G401.6 (cell line): ENCODE results near the gene C2orf66.

Experiments
- FAIRE-seq: peaks from 2 replicates; lab custom pipeline; 2012; peaks lifted over from hg19 to GRCh38; lab: Jason Lieb, UNC

The C2orf66 gene

DNA sequence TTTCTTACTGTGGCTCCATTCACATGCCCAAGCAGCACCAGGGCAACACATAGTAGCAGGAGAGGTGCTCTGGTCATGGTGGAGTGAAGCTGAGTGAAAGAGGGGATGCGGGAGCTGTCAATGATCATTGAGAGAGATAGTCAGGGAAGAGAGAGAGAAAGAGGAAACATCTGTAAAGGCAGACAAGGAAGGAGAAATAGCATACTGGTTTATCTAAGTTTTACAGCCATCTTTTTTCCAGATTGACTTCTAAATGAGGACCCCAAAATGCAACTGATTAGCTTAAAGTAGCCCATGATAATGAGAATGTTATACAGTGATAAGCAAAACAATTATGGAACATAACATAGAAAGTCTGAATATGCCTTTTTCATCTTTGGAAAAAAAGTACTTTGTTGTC is at the start of gene C2orf66:
Gene C2orf66, minus strand, starts transcription at position 96 of the 400 bp plus-strand sequence. Its CDS starts 19 bp downstream, at position 77.
- FAIRE-seq, result no peak

DNA sequence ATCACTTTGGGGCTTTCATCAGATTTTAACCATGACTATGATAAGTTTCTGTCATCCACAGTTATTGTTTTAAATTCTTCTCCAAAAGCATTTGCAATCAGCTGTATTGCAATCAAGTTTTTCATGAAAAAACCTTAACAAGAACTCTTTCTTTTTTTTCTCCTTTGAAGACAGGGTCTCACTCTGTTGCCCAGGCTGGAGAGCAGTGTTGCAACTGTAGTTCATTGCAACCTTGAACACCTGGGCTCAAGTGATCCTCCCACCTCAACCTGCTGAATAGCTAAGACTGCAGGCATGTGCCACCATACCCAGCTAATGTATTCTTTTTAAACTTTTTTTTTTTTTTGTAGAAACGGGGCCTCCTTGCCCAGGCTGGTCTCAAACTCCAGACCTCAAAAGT is 45.5 kb upstream of the C2orf66 start:
- FAIRE-seq, result no peak

DNA sequence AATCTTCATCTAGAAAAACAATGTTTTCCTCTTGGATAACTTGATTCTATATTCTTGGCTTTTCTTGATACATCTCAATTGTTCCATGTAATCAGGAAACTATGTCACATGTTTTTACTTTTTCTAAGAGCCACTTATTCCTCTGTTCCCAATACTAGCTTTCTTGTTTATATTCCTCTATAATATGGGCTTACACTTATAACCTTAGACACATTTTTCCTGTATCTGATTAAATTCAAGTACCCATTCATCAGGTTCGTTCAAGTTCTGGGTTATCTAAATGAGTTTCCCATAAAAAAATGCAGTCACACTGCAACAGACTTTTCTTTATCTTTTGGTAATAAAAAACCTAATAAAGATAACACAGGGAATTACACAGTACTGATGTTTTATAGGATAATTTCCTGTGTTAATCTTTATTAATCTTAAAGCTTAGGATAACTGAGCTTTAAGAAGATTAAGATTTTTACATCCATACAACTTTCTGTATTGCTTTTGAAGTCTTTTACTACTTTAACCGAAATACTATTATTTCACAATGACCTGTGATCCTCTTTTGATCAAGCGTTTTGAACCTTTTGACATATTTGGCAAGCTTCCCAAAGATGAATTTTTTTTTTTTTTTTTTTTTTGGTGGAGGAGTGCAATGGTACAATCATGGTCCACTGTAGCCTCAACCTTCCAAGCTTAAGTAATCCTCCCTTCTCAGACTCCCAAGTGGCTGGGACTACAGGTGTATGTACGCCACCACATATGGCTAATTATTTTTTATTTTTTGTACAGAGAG is 44.3 kb upstream of the C2orf66 start:
- FAIRE-seq, result no peak

DNA sequence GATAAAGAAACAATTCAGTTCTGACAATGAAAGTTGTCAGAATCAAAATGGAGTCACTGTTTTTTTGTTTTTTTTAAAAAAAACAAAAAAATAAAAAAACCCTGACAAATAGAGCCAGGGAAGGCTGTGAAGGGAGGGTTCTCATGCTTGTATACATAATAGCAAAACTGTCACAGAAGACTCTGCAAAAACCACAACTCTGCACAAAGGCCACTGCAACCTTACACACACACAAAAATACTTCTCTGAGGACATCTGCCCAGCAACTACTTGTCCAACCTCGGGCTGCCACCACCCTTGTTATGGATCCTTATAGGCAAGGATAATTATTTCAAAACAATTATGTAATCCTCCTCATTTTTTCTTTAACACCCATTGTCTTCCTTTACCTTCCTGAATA is 41.9 kb upstream of the C2orf66 start:
- FAIRE-seq, result no peak

DNA sequence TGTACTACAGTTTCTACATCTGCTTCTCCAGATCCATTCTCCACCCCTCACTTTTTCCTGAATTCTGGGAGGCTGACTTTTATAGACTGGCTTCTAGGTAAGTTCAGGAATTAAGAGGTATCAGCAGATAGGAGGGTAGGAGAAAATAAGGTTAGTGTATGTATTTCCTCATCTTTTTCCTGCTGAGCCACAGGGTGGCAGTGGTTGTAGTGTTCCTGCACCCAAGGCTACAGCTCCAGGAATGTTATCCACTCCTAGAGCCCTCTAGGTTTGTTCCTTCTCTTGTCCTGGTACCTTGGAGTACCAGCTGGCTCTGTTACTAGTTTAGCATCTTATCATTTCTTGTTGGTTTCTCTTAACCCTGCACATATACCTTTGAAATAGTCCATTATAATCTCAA is 40.7 kb upstream of the C2orf66 start:
- FAIRE-seq, result no peak

DNA sequence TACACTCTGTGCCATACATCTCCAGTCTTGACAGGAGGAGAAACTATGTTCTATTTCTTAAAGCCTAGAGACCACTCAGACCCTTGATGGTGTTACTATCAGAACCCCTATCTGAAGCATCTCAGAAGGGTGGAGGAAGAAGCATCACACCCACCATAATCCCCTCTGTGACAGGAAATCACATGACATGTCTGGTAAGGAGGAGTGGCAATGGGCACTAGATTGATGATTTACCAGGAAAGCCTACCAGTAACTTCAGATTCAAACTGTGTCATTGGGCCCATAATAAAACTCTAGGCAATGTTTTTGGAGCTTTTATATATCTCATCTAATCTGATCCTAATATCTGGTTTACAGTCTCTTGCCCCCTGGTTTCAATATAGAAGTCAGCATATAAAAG is 37.1 kb upstream of the C2orf66 start:
- FAIRE-seq, result no peak

DNA sequence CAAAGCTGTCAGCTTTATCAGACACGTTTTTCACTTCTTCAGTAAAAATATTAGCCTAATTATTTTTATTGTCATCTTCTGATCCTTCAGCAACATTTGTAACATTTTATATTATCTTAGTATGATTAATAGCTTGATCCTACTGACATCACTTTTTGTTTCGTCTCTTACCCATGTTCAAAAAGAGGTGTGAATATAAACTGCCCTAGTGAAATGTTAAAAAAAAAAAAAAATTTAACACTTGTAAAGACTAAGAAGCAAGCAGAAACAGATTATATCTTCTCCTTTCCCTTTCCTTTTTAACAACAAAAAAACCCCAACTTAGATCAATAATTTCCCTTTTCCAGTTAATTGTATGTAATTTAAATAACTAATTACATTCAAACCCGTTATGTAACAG is 36.2 kb upstream of the C2orf66 start:
- FAIRE-seq, result no peak

DNA sequence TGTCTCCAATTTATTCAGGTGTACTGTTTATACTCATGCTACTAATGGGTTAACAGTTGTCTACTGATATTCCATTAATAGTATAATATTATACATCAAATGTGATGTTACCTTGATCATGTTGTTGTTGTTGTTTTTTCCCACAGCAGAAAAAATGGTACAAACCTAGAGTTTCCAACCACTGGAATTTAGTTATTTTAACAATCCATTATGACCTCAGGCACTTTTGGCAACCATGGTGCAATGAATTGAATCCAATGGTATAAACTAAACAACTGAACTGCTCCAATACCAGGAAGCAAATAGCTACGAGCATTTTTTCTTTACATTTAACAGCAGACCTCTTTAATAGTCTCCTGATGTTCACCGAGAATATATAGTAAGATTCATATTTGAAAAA is 31.0 kb upstream of the C2orf66 start:
- no peak for FAIRE-seq

DNA sequence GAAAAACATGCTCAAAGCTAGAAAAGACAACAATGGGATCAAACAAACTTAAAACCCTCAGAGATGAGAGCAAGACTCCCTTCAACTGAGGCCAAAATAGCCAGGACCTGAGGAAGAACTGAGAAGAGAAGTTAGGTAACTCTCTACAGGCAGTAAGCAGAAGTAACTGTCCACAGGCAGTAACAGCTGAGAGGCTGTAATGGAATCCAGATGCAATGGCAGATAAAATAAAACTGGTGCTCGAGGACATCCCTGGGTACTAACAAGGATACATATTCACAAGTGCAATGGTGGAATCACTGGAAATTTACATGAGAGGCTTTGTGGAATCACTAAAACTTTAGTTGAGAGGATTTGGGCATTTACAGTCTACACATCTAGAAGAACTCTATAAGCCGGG is 30.4 kb upstream of the C2orf66 start:
- no peak for FAIRE-seq

DNA sequence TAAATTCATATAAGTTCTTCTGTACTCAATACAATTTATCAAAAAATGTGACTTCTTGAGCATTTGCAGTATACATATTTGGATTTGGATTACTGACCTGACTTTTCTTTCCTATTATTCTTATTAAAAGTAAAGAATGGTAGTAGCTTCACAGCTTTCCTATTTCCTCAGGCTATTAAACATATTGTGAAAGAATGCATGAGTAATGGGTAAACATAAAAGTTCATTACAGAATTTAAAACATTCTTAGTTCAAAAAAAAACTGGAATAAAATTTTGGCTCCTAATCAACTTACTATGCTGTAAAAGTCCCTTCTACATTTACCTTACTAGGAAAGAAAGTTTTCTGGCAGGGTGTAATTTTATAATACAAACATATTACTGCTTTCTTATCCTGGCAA is 27.3 kb upstream of the C2orf66 start:
- no peak for FAIRE-seq

DNA sequence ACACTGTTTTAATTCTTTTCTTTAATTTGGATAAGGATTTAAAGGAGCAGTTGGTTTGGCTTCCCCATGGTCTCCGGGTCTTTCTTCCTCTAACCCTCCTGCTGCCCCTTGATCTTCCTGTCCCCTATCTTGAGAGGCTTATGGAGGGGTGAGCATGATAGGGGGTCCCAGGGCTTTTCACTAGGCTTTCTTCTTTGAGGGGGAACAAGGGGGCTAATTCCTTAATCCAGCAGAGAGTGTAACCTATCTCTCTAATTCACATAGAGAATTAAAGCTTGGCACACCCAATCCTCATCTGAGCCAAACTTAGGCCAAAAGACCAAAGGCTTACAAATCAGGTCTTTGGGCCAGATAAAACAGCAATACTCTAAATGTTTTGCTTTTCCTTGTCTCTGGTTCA is 21.5 kb upstream of the C2orf66 start:
- no peak for FAIRE-seq

DNA sequence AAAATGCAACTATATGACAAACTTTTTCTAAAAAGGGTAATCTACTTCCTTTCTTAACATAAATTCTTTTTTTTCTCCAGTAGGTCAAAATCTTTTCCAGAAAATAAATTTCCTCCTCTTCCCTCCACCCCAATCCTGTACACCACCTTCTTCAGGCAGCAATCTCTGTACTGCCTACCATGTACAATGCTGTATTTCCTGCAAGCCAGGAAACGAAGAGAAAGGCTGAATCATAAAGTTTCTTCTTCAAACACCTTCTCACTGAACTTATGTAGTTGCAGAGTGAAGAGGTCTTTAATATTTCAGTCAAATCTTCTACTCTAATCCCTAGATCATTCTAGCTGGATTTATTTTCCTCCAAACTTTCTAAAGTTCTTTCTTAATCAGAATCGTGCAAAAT is 18.2 kb upstream of the C2orf66 start:
- no peak for FAIRE-seq

DNA sequence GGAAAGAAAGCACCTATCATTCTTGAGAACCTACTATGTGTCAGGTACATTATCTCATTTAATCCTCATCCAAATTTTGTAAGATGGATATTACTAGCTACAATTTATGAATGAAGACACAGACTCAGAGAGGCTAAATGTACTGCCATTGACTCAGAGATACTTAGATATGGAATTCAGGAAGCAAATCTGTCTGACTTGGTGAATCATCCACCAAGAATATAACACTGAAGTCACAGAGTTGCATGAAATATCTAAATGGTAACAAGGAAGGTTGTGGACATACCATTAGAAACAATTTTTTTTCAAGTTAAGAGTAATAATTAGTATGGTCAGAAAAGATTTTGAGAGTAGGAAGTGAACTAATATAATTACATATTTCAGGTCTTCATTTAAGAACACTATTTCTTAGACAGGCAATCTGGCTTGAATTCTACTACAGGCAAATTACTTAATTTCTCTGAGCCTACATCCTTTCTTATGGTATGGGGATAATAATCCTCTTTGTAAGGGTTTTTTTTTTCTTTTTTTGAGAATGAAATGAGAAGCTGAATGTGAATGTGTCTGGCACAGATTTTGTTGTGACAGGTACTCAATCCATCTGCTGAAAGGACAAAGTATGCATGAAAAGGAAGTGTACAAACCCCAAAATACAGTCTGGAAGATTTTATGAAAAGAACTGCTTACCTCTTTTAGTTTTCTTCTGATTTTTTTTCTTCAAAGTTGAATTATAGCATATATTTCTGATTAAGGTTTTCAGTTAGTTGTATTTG is 14.8 kb upstream of the C2orf66 start:
- FAIRE-seq, result no peak

DNA sequence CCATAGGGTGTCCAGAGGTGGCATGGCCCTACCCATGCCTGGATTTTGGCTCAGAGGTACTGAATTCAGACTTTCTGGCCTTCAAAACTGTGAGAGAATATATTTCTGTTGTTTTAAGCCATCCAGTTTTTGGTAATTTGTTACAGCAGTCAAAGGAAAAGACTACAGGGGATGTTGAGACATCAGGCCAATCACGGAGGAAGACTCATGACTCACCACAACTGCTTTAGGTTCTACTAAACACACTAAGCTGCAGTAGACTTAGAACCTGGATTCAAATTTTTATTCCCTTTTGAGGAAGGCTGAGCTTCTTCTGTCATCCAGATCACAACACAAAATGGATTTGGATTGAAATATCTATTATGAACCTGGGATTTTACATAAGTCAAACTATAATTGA is 12.0 kb upstream of the C2orf66 start:
- FAIRE-seq, result no peak

DNA sequence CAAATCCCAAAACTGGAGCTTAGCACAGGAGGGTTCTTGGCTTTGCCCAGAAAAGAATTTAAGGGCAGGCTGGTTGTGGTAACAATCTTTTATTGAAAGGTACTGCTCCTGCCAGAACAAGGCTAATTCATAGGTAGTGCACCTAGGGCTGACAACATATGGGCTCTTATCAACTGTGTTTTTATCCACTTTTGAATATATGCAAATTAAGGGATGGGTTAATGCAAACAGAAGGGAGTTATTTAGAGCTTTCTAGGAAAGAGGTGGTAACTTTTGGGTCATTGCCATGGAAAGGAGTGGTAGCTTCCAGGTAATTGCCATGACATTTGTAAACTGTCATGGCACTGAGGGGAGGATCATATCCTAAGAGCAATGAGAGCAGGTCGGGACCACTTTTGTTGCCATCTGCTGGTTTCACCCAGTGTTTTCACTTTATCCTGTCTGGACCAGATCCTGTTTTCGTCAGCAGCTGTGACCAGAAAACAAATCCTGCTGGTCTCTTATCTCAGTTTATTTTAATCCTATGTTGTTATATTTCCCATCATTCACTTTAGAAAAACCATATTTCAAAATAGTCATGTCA is 981 bp downstream of the C2orf66 start:
- FAIRE-seq, result no peak

DNA sequence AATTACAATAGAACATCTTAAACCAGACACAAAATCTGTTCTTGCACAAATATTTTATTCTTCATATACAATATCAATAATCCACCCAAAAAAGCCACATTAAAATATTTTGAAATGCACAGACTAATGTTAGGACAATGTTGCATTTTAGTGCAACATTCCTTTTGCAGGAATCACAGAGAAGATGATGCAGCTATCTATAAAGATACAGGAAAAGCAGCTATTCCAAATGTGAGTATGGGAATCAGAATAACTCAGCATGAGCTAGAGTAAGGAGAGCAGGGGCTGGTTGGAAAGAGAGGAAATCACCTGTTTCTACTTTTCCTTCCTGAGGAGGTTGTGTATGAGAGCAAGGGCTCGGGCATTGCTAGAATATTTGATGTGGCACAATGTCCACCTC is 4.8 kb downstream of the C2orf66 start:
- no peak for FAIRE-seq

DNA sequence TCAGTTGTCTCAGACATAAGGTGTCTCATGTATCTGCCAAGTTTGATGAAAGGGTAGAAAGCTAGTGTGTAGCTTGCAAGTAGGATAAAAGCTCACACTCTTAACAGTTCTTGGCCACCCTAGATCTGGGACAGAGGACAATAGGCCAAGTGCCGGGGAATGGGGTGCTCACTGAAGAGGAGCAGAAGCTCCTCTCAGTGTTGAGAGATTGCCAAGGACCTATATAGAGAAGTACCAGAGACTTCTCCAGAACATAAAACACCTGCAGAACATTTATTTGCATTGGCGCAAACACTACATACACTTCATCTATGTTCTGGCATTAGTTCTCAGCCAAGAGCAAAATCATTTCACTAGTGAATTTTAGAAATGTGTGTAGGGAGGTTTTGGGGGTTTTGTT is 6.8 kb downstream of the C2orf66 start:
- no peak for FAIRE-seq

DNA sequence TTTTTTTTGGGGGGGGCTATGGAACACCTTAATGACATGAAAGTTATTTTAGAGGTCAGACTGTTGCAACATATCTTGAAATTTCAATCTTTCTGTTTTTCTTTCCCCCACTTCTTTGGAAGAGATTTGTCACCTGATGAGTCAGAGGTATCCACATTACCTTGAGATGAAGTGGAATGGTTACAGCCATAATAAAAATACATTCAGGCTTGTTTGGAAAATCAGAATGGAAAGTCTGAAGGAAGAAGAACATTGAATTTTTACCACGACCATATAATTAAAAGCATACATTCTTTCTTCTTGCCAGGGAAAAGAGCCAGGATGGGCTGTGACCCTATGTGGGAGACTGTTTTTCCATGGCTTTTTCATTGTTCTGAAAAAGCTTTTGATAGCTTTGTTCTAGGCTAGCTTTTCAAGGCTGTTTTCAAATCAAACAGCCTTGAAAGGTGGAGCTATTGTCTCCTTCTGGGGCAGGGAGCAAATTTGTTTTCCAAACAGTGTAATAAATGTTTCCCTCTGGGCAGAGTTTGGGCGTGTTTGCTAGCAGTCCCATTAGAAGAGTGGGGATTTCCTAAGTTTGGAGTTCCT is 7.4 kb downstream of the C2orf66 start:
- no peak for FAIRE-seq

DNA sequence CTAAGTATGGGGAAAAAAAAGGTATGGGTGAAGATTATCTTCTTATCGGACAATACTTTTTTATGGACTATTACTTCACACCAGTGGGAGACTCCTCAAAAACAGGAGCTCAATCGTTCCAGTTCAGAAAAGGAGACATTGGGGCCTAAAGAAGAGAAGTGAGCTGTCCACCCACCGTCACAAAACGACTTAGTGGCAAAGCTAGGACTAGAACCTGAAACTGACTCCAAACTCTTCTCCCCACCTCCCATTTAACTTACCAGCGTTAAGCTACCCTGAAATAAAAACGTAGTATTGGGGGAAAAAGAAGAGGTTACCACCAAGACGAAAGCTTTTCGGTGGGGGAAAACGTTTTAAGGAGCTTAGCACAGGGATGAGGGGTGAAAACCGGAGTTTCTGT is 10.2 kb downstream of the C2orf66 start:
- FAIRE-seq, result no peak

DNA sequence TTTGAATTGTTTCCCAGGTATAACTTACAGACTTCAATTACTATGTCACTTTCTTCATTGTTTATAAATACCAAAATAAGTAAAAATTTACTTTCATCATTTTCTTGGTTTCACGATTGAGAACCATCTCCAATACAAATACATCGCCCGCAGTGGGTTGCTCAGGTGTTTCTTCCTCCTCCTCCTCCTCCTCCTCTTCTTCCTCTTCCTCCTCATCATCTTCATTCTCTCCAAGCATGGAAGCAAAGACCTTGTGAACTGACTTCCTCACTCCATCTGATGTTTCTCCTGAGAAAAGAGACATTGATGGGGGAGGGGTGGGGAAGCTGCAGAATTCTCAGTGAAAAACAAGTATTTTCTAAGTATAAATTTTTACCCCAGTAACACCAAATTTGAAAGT is 16.3 kb downstream of the C2orf66 start:
- FAIRE-seq, result no peak

DNA sequence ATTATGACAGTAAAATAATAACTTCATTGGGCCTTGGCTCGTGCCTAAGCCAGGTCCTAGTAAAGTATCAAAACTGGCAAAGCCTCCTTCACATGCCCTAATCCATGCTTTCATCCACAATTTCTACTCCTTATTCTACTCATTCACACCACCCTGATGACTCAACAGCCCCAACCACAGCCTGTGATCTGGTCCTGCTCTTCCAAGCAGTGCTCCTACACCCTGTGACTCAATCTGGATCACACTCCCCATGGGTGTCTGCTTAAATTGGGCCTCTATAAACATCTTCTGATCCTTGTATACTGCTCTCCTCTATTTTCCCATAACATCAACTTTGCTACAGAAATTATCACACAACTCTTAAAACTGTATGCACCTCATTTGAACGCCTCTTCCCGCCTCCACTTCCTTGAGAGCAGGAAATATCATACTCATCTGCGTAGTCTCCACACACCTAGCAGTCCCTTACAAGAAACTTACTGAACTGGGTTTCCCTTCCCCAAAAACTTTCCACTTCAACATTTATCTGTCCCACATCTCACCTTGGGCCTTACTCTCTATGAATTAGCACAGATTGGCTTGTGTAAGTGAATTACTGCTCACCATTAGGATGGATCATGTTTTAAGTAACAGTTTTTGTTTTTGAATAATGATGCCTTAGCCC is 25.6 kb downstream of the C2orf66 start:
- no peak for FAIRE-seq

DNA sequence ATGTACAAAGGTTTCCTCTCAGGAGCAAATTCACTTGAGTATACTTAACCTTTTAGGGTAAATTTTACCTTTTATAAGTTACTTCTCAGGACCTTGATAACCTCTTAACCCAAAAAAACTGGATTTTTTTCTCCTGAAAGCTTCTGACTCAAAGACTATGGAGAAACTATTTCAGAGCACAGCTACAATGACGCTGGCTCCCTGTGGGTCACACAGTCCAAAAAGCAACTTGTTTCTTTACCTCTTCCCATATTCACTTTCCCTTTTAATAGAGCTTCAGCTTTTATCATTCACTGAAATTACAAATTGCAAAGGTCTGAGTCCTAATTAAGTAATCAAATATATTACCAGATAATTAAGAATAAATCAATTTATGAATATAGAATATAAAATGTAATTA is 42.1 kb downstream of the C2orf66 start:
- no peak for FAIRE-seq

DNA sequence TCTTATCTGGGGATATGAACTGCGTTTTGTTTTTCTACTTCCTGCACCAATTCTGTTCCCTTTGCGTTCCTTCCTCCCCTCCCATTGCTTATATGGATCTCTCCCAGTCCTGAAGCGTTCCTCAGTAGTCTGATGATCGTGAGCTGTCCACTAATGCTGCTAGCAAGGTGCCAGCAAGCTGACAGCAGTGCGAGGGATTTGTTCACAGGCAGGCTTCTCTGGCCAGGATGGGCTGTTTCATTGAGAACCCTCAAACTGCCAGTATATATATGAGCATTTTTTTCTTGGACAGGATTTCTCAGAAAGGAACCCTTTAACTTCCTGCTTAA is 49.8 kb downstream of the C2orf66 start:
- no peak for FAIRE-seq
